Measurements from ENCODE around the gene CENPT. TPM values are rescaled to one million over a fixed set of nuclear protein-coding genes. Genes with fewer than 3 reads are reported as not detected.

CENPT gene
- total RNA-seq, 2 experiments from 2014 or later: 55.4 to 85.3 TPM

GRCh38 chr16:67883872-67884261, 36.4 kb upstream of the CENPT start:
- CTCF ChIA-PET (ENCODE audit: unreplicated experiment): interaction anchor here (0.6 to 1.0 kb wide), 5 partner anchors 41 to 157 kb away, joined by 3 to 8 read pairs (median 3); partner anchors contain the start of gene CTRL
- Histone ChIP-seq H3K9me3 (ENCODE audit: low read length) (no peaks in the 10 kb centered on the region), H3K27ac (ENCODE audit: low read depth, low read length, poor library complexity, severe bottlenecking) (no peak overlapping the region), H2AFZ (ENCODE audit: low read length) (no peak overlapping the region), H3K4me2 (ENCODE audit: low read length) (no peak overlapping the region), H3K4me3 (ENCODE audit: low read depth, low read length, poor library complexity, severe bottlenecking) (no peak overlapping the region), H3K9me2 (ENCODE audit: insufficient read depth, low read length) (no peaks in the 10 kb centered on the region), H3K4me1 (ENCODE audit: insufficient read depth, low read length, poor library complexity, severe bottlenecking) (no peaks in the 10 kb centered on the region), H3K36me3 (ENCODE audit: insufficient read depth, low read length) (peaks cover 69% of the 10 kb centered on the region), H3K79me2 (ENCODE audit: insufficient read depth, low read depth, low read length) (no peaks in the 10 kb centered on the region), H4K20me1 (ENCODE audit: insufficient read depth, low read length) (no peaks in the 10 kb centered on the region)
- DNase-seq (ENCODE audit: low spot score): peak; percentile 62
- POLR2A ChIA-PET: interaction anchor here (0.6 kb wide), 1 partner anchor 115 kb away, joined by 3 read pairs; no protein-coding TSS in a partner anchor
- peak; percentile 92 for TF ChIP-seq CTCF (conservative IDR thresholded peaks at IDR 0.05; ENCODE audit: low read length)
- TF ChIP-seq EZH2phosphoT487 (IDR thresholded peaks at IDR 0.05; ENCODE audit: borderline replicate concordance, low read depth, low read length): no peak
- intact Hi-C loops (cut with micrococcal nuclease; ENCODE audit: unreplicated experiment): loop anchor here (1.0 to 5.0 kb wide), 2 partner anchors 44 to 178 kb away; no protein-coding TSS in a partner anchor
- no TSS peak for BruUV-seq (replicated peaks)

GRCh38 chr16:67883146-67883871, 35.8 kb upstream of the CENPT start:
- Histone ChIP-seq H3K79me2 (ENCODE audit: insufficient read depth, low read depth, low read length) (no peaks in the 10 kb centered on the region), H3K4me1 (ENCODE audit: insufficient read depth, low read length, poor library complexity, severe bottlenecking) (no peaks in the 10 kb centered on the region), H3K27ac (ENCODE audit: low read depth, low read length, poor library complexity, severe bottlenecking) (no peak overlapping the region), H3K36me3 (ENCODE audit: insufficient read depth, low read length) (peaks cover 75% of the 10 kb centered on the region), H3K9me3 (ENCODE audit: low read length) (no peaks in the 10 kb centered on the region), H3K4me2 (ENCODE audit: low read length) (no peak overlapping the region), H4K20me1 (ENCODE audit: insufficient read depth, low read length) (no peaks in the 10 kb centered on the region), H3K4me3 (ENCODE audit: low read depth, low read length, poor library complexity, severe bottlenecking) (no peak overlapping the region), H3K9me2 (ENCODE audit: insufficient read depth, low read length) (no peaks in the 10 kb centered on the region), H2AFZ (ENCODE audit: low read length) (no peak overlapping the region)
- DNase-seq (ENCODE audit: low spot score): no peak
- CTCF ChIA-PET (ENCODE audit: unreplicated experiment): interaction anchor here (0.5 to 1.0 kb wide), 6 partner anchors 41 to 157 kb away, joined by 3 to 8 read pairs (median 3); partner anchors contain the start of gene CTRL
- POLR2A ChIA-PET: interaction anchor here (0.6 kb wide), 1 partner anchor 114 kb away, joined by 3 read pairs; no protein-coding TSS in a partner anchor
- intact Hi-C loops (cut with micrococcal nuclease; ENCODE audit: unreplicated experiment): loop anchor here (1.0 to 5.0 kb wide), 2 partner anchors 45 to 179 kb away; no protein-coding TSS in a partner anchor
- TF ChIP-seq EZH2phosphoT487 (IDR thresholded peaks at IDR 0.05; ENCODE audit: borderline replicate concordance, low read depth, low read length) (no peak), CTCF (conservative IDR thresholded peaks at IDR 0.05; ENCODE audit: low read length) (no peak)
- BruUV-seq (replicated peaks): no TSS peak
